LHCN-M2 (cell line): ENCODE data around the gene TNFSF9. TPM values are rescaled to one million over a fixed set of nuclear protein-coding genes. Genes with fewer than 3 reads are reported as not detected.
"Not testable (repeated sequence)": the region's sequence is repeated elsewhere in the genome, so short reads cannot be mapped to it uniquely, and the experiment has no call there.

Source experiments
- DNase-seq: peaks from one replicate; pipeline ENCODE4 v3.0.0-alpha.2; 2012; ENCODE audit warnings: low read depth
- total RNA-seq: library from RNA; depleted of rRNA; stranded (reverse); fragments of >200 nt; gene quantifications from 2 replicates; pipeline ENCODE4 v1.2.3, GENCODE V29; 2014

TNFSF9 gene
- total RNA-seq, 1 experiment from 2014 or later, result 1.3 TPM

- no peak for DNase-seq
Observed at GRCh38 chr19:6532244-6532999, 1.6 kb downstream of the TNFSF9 start.

DNA sequence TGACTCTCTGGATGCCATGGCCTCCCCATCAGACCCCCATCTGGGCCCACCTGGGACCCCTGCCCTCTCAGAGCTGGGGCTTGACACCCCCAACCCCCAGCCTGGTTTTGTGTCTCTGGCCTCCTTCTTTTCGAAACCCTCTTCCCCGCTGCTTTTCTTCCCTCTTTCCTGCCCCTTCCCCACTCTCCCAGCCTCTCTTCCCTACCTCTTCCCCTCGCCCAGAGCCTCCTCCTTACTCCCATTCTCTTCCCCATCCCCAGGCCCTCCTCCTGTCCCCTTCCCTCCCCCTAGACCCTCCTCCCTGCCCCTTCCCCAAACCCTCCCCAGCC, 2.1 kb downstream of the TNFSF9 start:
- no peak for DNase-seq

DNA sequence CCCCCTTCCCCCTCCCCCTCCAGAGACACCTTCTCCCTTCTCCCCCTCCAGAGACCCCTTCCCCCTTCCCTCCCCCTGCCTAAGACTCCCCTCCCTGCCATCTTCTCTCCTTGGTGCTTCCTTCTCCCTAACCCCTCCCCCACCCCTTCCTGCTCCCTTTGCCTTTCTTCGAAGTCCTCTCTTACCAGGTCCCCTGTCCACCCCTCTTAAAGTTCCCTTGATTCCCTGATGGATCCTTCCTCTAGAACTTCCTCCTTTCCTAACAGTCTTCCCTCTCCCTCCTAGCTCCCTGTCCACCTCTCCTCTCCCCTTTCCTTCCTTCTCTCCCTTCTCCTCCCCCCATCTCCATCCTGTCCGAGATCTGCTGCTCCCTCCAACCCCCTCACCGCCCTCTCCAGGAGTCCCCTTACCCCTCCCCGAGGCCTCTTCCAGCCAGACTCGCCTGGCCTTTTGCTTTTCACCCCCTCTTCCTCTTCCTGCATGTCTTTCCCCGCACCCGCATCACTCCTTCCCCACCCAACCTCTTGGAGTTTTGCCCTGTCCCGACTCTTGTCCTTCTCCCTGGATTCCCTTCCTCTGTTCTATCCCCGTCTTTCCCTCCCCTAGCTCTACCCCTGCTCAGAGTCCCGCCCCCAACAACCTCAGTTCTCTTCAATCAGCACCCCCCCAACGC, 3.1 kb downstream of the TNFSF9 start:
- no peak for DNase-seq

- DNase-seq, result no peak
Observed at GRCh38 chr19:6534451-6535093, 3.7 kb downstream of the TNFSF9 start.

DNA sequence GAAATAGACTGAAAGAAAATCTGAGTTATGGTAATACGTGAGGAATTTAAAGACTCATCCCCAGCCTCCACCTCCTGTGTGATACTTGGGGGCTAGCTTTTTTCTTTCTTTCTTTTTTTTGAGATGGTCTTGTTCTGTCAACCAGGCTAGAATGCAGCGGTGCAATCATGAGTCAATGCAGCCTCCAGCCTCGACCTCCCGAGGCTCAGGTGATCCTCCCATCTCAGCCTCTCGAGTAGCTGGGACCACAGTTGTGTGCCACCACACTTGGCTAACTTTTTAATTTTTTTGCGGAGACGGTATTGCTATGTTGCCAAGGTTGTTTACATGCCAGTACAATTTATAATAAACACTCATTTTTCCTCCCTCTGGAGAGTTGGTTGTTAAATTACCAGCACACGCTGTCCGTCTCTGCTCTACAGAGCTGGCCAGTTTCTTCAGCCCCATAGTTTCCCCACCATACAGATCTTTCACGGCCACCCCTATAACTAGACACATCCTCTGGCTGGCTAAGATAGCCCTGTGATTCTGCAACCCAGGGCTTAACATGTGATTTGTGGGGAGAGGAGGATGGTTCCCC, 4.8 kb downstream of the TNFSF9 start:
- no peak for DNase-seq

DNA sequence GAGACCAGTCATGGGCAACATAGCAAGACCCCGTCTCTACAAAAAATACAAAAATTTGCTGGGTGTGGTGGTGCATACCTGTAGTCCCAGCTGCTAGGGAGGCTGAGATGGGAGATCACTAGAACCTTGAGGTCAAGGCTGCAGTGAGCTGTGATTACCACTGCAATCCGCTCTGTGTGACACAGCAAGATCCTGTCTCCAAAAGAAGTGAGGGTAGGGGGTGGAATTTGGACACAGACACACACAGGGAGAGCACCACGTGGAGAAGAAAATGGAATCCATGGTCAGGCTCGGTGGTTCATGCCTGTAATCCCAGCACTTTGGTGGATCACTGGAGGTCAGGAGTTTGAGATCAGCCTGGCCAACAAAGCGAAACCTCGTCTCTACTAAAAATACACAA, 8.7 kb downstream of the TNFSF9 start:
- no peak for DNase-seq

GRCh38 chr19:6540918-6541689, 10.3 kb downstream of the TNFSF9 start:
- no peak for DNase-seq

GRCh38 chr19:6543866-6544347, 13.1 kb downstream of the TNFSF9 start:
- no peak for DNase-seq

GRCh38 chr19:6550679-6551078, 19.9 kb downstream of the TNFSF9 start:
- not testable (repeated sequence) for DNase-seq

DNA sequence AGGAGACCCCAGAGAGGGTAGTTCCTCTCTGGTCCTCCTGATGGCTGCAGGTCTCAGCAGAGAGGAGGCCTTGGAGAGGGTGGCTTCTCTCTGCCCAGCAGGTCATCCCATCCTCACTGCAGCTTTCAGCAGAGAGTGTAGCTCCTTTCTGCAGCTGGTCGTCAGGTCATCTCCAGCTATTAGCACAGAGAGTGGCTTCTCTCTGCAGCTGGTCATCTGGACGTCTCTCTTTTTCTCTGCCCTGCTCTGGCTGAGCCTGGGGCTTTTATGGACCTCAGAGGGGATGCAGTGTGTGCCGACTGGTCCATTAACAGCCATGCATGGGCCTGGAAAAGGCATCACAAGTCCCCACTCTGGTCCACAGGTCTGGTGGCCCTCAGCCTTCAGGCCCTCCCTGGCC, 20.3 kb downstream of the TNFSF9 start:
- no peak for DNase-seq

DNA sequence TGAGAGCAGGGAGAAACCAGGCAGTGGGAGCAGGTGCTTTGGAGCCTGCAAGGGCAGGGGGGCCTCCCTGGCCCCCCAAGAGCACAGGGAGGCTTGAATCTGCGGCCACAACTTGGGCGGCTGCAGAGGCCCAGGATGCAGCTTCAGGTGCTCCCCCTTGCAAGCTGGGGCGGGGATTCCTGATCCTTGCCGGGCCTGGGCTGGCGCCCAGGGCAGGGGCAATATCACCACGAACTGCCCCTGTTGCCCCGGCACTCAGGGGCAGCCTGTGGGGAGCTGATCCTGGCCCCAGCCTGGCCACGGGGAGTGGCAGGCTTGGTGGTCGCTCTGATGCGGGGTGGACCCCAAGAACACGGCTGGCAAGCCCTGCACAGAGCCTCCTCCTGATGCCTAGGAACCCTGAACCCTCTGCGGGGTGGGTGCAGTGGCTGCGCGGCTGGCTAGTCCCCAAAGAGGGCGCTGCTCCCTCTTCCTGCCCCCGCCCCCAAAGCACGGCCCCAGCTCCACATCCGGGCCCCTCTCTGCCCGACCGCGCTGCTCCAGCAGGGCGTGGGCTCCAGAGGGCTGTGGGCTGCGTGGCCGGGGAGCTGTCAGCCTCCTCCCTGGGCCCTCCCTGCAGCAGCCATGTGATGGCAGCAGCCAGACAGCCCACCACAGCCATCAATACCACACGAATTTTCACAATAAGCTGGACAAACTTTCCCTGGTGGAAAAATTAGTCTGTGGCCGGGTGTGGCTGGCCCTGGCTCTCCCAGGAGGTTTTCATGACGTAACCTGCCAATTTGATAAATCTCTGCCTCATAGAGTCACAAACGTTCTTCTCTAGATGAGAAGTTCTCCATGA, 21.0 kb downstream of the TNFSF9 start:
- no peak for DNase-seq

DNA sequence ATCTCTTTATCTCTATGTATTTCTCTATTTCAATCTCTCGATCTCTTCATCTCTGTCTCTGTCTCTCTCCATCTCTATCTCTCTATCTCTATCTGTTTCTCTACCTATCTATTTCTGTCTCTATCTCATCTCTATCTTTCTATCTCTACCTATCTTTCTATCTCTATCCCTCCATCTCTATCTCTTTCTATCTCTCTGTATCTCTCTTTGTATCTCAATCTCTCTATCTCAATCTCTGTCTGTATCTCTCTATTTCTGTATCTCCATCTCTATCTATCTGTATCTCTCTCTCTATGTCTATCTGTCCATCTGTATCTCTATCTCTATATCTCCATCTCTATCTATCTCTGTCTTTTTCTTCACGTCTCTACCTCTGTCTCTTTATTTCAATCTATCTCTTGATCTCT, 25.2 kb downstream of the TNFSF9 start:
- no peak for DNase-seq

GRCh38 chr19:6556480-6557195, 25.8 kb downstream of the TNFSF9 start:
- DNase-seq, result peak; percentile 11

DNA sequence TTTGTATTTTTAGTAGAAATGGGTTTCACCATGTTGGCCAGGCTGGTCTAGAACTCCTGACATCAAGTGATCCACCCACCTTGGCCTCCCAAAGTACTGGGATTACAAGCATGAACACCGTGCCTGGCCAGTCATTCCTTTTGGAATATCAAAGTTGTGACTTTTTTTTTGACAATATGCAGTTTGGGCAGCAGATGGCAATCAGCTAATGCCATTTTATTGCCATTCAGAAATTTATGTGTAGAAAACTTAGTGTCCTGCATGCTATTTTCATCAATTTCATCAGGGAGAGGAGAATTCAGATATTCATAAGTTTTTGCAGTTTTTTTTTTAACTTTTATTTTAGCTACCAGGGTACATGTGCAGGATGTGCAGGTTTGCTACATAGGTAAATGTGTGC, 31.6 kb downstream of the TNFSF9 start:
- not testable (repeated sequence) for DNase-seq

GRCh38 chr19:6564393-6564792, 33.6 kb downstream of the TNFSF9 start:
- peak; percentile 40 for DNase-seq

GRCh38 chr19:6566727-6567126, 35.9 kb downstream of the TNFSF9 start:
- not testable (repeated sequence) for DNase-seq

- DNase-seq, result no peak
Observed at GRCh38 chr19:6568010-6568526, 37.2 kb downstream of the TNFSF9 start.

DNA sequence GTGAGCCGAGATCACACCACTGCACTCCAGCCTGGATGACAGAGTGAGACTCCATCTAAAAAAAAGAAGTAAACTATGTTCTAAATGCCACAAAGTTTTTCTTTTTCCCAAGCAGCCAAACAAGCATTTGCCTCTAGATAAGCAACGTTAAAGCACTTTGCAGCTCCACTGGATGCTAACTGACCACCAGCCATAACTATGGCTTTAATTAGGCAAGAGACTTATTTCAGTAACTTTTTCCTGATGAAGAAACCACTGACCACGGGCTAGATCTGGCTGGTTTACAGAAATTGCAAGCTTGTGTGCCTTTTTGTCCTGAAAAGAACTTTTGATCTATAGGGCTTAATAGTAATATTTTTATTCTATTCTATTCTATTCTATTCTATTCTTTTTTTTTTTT, 38.0 kb downstream of the TNFSF9 start:
- no peak for DNase-seq

- DNase-seq, result no peak
Observed at GRCh38 chr19:6570764-6571163, 39.9 kb downstream of the TNFSF9 start.

DNA sequence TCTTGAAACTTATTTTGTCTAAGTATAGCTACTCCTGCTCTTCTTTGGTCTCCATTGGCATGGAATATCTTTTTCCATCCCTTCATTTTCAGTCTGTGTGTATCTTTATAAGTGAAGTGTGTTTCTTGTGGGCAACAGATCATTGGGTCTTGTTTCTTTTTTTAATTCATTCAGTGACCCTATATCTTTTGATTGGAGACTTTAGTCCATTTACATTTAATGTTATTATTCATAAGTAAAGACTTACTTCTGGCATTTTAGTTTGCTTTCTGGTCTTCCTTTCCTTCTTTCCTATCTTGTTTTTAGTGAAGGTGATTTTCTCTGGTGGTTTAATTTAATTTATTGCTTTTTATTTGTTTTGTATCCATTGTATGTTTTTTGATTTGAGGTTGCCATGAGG, 40.3 kb downstream of the TNFSF9 start:
- DNase-seq, result no peak
